Hepatocyte (in vitro differentiated cells): ENCODE data around the gene ICAM4.
"Not testable (repeated sequence)": the region's sequence is repeated elsewhere in the genome, so short reads cannot be mapped to it uniquely, and the experiment has no call there.

Source experiments
- EZH2 ChIP-seq: fragments of 200-600 bp; sonication (generic); IDR thresholded peaks from 2 replicates; pipeline ENCODE4 v1.6.1; 2016; ENCODE audit warnings: antibody characterized with exemption, mild to moderate bottlenecking, borderline replicate concordance
- EZH2phosphoT487 ChIP-seq: fragments of 200-600 bp; sonication (generic); IDR thresholded peaks from one replicate; pipeline ENCODE4 v1.6.1; 2018; ENCODE audit warnings: antibody characterized with exemption, mild to moderate bottlenecking, low read depth, moderate library complexity; ENCODE audit not compliant: unreplicated experiment, severe bottlenecking
- TF ChIP-seq, protein P1 (sequence below): fragments of 200-600 bp; sonication (generic); IDR thresholded peaks from 2 replicates; pipeline ENCODE4 v1.5.1; 2016; ENCODE audit warnings: antibody characterized with exemption, mild to moderate bottlenecking; ENCODE audit not compliant: poor library complexity

DNA sequence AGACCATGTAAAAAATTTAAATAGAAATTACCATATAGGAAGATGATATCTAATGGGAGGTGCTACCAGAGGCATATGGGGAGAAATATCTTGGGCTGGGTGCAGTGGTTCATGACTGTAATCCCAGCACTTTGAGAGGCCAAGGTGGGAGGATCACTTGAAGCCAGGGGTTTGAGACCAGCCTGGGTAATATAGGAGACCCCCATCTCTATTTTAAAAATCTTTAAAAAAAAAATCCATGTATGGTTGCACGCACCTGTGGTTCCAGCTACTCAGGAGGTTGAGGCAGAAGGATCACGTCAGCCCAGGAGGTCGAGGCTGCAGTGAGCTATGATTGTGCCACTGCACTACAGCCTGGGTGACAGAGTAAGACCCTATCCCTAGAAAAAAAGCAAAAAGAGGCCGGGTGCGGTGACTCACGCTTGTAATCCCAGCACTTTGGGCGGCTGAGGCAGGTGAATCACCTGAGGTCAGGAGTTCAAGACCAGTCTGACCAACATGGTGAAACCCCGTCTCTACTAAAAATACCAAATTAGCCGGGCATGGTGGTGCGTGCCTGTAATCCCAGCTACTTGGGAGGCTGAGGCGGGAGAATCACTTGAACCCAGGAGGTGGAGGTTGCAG is 44.8 kb upstream of the ICAM4 start:
- TF ChIP-seq, protein P1, sequence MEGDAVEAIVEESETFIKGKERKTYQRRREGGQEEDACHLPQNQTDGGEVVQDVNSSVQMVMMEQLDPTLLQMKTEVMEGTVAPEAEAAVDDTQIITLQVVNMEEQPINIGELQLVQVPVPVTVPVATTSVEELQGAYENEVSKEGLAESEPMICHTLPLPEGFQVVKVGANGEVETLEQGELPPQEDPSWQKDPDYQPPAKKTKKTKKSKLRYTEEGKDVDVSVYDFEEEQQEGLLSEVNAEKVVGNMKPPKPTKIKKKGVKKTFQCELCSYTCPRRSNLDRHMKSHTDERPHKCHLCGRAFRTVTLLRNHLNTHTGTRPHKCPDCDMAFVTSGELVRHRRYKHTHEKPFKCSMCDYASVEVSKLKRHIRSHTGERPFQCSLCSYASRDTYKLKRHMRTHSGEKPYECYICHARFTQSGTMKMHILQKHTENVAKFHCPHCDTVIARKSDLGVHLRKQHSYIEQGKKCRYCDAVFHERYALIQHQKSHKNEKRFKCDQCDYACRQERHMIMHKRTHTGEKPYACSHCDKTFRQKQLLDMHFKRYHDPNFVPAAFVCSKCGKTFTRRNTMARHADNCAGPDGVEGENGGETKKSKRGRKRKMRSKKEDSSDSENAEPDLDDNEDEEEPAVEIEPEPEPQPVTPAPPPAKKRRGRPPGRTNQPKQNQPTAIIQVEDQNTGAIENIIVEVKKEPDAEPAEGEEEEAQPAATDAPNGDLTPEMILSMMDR, result not testable (repeated sequence)
- TF ChIP-seq EZH2, EZH2phosphoT487: not testable (repeated sequence)
